DMS114 treated with DMSO at 0.1 percent for 48 hours (cell line): ENCODE results near the gene SPTLC3.

Source experiments
- DNase-seq: peaks from one replicate; lab custom pipeline; 2025; ENCODE audit not compliant: unreplicated experiment; lab: John Stamatoyannopoulos, UW

Gene SPTLC3

GRCh38 chr20:13028673-13029072 lies 19.9 kb downstream of the SPTLC3 start:
- no peak for DNase-seq

GRCh38 chr20:13029687-13030375 lies 21.1 kb downstream of the SPTLC3 start:
- no peak for DNase-seq

GRCh38 chr20:13031751-13032150 lies 23.0 kb downstream of the SPTLC3 start:
- no peak for DNase-seq

GRCh38 chr20:13034115-13034514 lies 25.3 kb downstream of the SPTLC3 start:
- DNase-seq, result no peak

- DNase-seq, result no peak
These were observed 26.2 kb downstream of the SPTLC3 start for GRCh38 chr20:13034936-13035335.

GRCh38 chr20:13035399-13036152 lies 26.8 kb downstream of the SPTLC3 start:
- no peak for DNase-seq

- DNase-seq, result no peak
These were observed 29.0 kb downstream of the SPTLC3 start for GRCh38 chr20:13037727-13038126.

- no peak for DNase-seq
These were observed 33.0 kb downstream of the SPTLC3 start for GRCh38 chr20:13041574-13042457.

GRCh38 chr20:13042458-13042794 lies 33.7 kb downstream of the SPTLC3 start:
- no peak for DNase-seq

GRCh38 chr20:13046409-13046808 lies 37.6 kb downstream of the SPTLC3 start:
- no peak for DNase-seq

GRCh38 chr20:13054011-13054410 lies 45.2 kb downstream of the SPTLC3 start:
- no peak for DNase-seq

GRCh38 chr20:13058666-13059389 lies 50.1 kb downstream of the SPTLC3 start:
- no peak for DNase-seq

GRCh38 chr20:13059398-13060136 lies 50.8 kb downstream of the SPTLC3 start:
- no peak for DNase-seq

GRCh38 chr20:13060327-13060726 lies 51.6 kb downstream of the SPTLC3 start:
- no peak for DNase-seq

- DNase-seq, result no peak
These were observed 52.6 kb downstream of the SPTLC3 start for GRCh38 chr20:13061381-13061780.

- DNase-seq, result no peak
These were observed 54.0 kb downstream of the SPTLC3 start for GRCh38 chr20:13062789-13063188.

GRCh38 chr20:13068336-13068735 lies 59.6 kb downstream of the SPTLC3 start:
- no peak for DNase-seq

- no peak for DNase-seq
These were observed 73.1 kb downstream of the SPTLC3 start for GRCh38 chr20:13081877-13082276.

- DNase-seq, result no peak
These were observed 73.6 kb downstream of the SPTLC3 start for GRCh38 chr20:13082378-13082777.

- no peak for DNase-seq
These were observed 76.5 kb downstream of the SPTLC3 start for GRCh38 chr20:13085275-13085674.
